ENCODE data around the gene E2F1.

Gene E2F1

GRCh38 chr20:33669873-33670640 is 16.1 kb downstream of the E2F1 start:
- DNase-seq, result no peak

- DNase-seq, result no peak
Measured at GRCh38 chr20:33669224-33669623, 17.0 kb downstream of the E2F1 start.

- DNase-seq, result no peak
Measured at GRCh38 chr20:33668466-33669155, 17.6 kb downstream of the E2F1 start.

GRCh38 chr20:33667676-33668465 is 18.3 kb downstream of the E2F1 start:
- DNase-seq, result peak; percentile 79

DNA sequence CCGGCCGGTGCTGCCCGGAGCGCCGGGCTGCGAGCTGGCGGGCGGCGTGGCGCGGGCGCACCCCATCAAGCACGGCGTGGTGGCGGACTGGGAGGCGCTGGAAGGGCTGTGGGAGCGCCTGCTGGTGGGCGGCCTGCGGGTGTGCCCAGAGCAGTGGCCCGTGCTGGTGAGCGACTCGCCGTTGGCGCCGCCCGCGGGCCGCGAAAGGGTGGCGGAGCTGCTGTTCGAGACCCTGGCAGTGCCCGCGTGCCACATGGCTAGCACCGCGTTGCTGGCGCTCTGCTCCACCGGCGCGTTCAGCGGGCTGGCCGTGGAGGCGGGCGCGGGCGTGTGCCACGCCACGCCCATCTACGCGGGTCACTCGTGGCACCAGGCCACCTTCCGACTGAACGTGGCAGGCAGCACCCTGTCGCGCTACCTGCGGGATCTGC is 18.9 kb downstream of the E2F1 start:
- peak; percentile 36 for DNase-seq

DNA sequence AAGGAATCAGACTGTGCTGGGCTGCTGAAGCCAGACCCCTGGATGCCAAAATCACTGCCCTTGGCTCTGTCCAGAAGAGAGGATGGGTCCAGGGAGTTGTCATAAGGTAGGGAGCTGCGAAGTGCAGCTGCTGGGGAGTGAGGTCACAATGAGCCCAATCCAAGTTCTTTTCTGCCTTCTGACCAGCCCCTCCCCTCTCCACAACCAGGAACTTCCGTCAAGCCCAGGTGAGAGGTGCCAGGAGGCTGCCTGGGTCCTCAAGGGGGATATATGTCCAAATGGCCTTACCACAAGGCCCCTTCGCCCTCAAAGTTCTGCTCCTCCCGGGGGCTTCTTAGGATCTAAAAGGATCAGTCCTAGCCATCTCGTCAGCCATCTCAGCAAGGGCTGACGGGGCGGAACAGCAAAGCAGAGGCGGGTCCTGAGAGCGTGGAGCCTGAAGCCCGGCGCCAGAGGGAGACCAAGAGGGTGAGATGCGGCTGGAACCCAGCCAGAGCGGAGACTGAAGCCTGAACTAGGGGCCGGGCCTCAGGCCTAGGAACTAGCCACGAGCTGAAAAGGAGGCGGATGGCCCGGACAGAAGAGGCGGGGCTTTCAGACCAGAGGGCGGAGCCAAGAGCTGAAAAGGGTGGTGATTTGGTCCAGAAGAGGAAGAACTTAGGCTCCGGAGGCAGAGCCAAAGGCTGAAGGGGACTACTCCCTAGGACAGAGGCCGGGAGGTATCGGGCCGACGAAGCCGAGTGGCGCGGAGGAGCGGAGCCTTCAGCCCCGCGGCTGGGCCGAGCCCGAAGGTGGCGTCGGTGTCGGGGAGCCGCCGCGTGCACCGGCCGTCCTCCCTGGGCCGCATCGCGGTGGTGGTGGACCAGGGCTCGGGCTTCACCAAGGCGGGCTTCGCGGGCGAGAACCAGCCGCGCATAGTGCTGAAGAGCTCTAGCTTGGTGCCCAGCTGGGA is 19.6 kb downstream of the E2F1 start, which contains the start of gene ACTL10:
TSS of gene ACTL10 (plus strand) at position 651 of the 952 bp plus-strand sequence. CDS start 555 bp downstream, outside the sequence.
- DNase-seq, result peak; percentile 98

DNA sequence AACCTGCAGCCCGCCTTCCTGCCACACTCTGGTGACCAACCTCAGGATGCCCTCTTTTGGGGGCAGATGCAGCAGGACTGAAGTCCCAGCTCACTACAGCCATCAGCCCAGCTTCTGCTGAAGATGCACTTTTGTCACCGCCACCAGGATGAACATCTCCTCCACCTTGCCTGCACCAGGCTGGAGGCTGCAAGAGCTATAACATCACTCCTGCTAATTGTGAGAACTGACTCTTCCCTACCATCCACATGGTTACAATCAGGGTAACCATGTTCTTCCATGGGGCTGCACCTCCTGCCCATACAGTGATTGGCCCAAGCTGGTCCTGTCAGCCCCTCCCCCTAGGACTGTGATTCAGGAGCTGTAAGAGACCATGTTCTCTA is 21.4 kb downstream of the E2F1 start:
- DNase-seq, result no peak

GRCh38 chr20:33664085-33664761 is 22.0 kb downstream of the E2F1 start:
- DNase-seq, result no peak

DNA sequence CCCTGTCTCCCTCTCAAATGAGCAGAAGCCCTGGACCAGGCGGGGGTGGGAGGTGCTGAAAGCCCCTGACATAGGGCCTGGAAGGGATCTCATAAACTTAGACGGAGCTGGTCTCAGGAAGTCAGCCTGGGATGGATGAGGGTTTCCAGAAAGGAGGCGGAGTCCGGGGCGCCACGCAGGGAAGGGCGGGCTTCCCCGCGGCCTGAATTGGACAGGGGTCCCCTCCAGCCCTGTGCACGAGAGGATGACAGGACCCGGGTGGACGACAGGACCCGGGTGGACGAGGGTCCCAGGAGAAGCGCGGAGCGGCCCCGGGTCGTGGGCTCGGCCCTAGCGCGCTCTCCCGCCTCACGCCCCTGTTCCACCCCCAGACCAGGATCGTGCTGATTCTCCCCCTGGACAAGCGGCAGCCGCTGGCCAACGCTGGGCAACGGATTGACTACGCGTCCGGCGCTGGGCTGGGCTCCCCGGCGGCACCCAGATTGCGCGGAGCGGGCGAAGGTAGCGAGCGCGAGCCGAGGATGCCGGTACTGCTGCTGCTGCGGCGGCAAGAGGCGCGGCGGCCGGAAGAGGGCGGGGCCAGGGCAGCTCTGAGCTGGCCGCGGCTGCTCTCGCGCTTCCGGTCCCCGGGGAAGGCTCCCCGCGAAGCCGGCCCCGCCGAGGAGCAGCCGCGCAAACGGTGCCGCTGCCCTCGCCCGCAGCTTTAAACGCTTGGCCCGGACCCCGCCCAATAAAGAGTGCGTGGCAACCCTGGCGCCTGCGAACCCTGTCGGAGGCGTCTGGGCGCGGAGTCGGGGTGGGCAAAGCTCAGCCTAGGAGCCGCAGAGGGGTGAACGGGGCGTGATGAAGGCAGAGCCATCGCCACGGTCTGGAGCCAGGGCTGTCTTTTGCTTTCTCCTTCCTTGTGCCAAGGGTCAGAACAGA is 22.8 kb downstream of the E2F1 start:
- peak; percentile 77 for DNase-seq

DNA sequence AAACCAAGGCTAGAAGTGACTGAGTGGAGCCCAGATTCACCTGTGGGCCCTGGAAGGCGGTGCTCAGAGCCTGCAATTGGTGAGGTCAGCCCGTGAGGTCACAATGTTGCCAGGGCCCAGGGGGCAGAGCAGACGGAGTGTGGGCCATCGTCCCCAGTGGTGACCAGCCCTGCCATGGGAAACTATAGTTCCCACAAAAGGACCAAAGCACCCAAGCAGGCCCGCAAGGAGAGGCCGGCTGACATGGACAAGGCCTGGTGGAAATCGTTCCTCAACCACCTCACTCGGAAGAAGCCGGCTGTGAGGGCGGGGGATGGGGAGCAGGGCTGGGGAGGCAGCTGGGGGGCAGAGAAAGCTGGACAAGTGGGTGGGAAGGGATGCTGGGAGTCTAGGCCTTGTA is 24.0 kb downstream of the E2F1 start, which contains the start of gene C20orf144:
TSS of gene C20orf144 (plus strand) at position 156 of the 400 bp plus-strand sequence. CDS start at position 175, 19 bp downstream.
- DNase-seq, result no peak

DNA sequence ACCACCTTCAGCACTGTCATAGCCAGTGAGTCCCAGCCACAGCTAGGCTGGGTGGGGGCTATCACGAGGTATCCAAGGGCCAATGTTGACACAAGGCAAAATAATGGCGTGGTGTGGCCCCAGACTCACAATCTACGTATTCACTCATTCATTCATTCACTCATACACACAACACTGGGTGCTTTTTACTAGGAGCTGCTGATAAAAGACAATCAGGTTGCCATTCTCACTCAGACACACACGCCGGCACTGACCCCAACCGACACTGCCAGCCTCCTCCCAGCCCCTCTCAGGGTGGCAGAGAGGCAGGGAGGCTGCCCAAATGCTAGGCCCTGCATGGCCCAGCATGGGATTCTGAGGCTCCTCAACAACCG is 25.5 kb downstream of the E2F1 start:
- DNase-seq, result no peak

DNA sequence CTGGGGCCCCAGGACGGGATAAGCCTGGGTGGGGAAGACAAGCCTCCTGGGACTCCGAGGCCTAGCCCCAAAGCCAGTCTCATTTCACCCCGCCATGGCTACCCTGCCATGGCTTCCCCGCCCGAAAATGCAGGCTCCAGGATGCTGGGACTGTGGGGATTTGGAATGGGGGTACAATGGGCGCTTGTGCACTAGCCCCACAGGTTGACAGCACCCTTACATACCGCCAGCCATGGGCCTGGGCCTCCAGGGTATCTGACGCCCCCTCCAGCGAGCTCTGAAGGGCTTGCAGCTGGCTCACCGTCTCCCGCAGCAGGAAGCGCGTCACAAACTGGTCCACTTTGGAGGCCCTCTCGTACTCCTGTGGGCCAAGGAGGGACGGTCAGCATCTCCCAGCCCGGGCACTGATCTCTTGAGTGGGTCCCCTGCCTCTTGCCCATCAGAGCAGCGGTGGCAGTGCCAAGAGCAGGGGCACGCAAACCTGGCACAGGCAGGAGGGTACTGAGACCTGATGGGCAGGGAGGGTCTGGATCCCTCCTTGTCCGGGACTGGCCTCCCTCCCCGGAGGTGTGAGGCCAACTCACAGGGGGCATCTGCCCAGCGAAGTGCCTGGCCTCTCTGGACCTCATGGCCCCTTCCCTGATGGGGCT is 26.0 kb downstream of the E2F1 start:
- DNase-seq, result no peak

- no peak for DNase-seq
Measured at GRCh38 chr20:33659341-33660034, 26.7 kb downstream of the E2F1 start.

DNA sequence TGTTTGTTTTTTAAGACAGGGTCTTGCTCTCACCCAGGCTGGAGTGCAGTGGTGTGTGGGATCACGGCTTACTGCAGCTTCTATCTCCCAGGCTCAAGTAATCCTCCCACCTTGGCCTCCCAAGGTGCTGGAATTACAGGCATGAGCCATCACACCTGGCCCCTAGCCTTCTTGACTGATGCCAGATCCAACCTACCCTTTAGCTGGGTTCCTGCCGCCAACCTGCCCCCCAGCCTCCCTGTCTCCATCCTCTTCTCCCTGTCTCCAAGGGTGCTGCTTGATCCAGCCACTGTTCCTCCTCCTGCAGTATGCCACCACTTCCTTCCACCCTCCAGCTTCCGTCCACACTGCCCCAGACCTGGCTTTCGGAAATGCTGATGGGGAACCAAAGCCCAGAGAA is 27.3 kb downstream of the E2F1 start:
- no peak for DNase-seq

DNA sequence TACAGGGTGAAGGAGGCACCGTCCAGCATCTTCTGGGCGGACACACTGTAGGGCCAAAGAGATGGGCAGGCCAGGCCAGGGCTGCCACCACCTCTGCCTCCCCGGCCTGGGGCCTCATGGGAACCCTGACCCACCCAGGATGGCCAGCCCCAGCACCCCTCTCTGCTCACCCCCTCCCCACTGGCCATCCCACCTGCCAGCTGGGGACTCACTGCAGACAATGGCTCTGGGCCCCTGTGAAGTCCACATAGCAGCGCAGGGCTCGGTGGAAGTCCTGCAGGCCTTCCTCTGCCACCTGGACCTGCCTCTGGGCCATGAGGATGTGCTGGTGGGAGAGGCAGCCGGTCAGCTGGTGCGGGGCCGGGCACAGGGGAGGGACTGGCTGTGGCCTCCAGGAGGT is 27.7 kb downstream of the E2F1 start:
- DNase-seq, result no peak

DNA sequence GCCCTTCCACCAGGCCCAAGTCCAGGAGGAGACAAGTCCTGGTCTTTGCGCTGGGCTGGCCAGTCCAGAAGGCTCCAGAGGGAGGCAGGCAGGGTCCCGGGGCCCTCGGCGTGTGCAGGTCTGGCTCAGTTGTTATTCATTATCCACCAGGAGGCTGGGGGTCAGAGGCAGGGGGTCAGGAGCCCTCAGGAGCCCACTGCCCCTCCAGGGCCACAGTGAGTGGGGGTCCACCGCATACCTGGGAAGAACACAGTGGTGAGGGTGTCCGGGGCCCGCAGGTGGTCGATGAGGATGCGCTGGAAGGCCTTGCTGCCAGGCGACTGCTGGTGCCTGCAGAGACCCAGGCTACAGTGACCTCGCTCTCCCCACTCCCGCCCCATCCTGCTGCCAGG is 28.5 kb downstream of the E2F1 start:
- no peak for DNase-seq

DNA sequence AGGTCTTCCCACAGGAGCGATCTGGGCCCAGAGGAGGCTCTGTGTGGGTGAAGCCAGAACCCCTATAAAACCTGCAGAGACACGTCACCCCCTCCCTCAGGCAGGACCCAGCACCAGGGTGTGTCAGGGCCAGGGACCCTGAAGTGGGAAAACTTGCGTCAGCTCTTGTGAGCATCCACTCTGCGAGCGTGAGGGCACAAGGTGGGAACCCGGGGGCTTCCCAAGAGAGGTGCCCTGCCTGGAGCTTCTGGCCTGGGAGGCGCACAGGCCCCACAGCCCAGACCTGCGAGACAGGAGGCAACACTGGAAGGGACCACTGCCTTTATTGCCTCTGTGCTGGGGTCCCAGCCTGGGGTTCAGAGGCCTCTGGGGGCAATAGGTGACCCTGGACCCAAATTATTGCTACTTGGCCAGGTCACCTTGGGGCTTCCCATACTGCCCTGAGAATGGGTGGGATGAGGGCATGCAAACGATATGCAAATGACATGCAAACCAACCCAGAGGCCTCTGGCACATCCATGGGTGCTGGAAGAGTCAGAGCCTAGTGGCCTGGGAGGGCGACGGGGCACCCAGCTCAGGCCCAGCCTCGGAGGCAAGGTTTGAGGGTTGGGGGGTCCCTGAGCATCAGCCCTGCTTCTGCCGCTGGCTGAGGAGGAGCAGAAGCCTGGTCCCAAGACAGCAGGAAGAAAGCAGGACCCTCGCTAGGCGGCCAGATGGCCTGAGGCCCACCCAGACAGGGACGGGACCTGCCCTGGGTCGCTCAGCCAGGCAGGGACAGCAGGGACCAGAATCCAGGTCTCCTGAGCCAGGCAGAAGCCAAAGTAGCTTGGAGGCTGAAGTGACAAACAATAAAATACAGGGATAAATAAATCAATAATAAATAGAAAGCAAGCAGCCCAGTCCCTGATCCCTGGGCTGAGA is 29.1 kb downstream of the E2F1 start:
- no peak for DNase-seq
